ENCODE results near the gene OGFOD1. TPM values are rescaled to one million over a fixed set of nuclear protein-coding genes. Genes with fewer than 3 reads are reported as not detected.
A peak's percentile ranks its signal among the peaks of the same experiment; 100 is the strongest.

OGFOD1 gene
- polyA plus RNA-seq, 3 donors, result 8.2 to 37.9 (median 23.4) TPM

- Histone ChIP-seq H3K27me3 (ENCODE audit: control insufficient read depth in 2 of 2, insufficient read depth in 2 of 2, low read length in 2 of 2) (no peaks in the 10 kb centered on the region), H3K79me2 (ENCODE audit: insufficient read depth, low read length) (peaks cover 59% of the 10 kb centered on the region), H3K4me3 (replicated peaks in 1 of 3; ENCODE audit: low read depth in 2 of 3, low read length in 3 of 3) (no peak overlapping the region), H2AFZ (ENCODE audit: insufficient read depth, low read depth, low read length, poor library complexity, severe bottlenecking) (no peak overlapping the region), H3K27ac (ENCODE audit: low read depth in 1 of 2, low read length in 2 of 2) (no peak overlapping the region), H3K4me2 (replicated peaks; ENCODE audit: extremely low read depth, low read length, poor library complexity, severe bottlenecking) (no peak overlapping the region), H4K20me1 (ENCODE audit: insufficient read depth, low read length) (peaks cover 94% of the 10 kb centered on the region), H3K9me3 (replicated peaks in 1 of 2; ENCODE audit: control insufficient read depth in 1 of 2, insufficient read depth in 1 of 2, low read length in 2 of 2) (no peaks in the 10 kb centered on the region), H3K9ac (ENCODE audit: insufficient read depth, low read length, poor library complexity, severe bottlenecking) (no peak overlapping the region), H3K36me3 (replicated peaks in 1 of 2; ENCODE audit: control insufficient read depth in 1 of 2, insufficient read depth in 2 of 2, low read length in 2 of 2) (peaks cover 27 to 59% of the 10 kb centered on the region in 2 donors), H3K4me1 (ENCODE audit: control insufficient read depth in 1 of 2, insufficient read depth in 2 of 2, low read length in 2 of 2) (peaks cover 17 to 19% of the 10 kb centered on the region in 2 donors)
- Mint-ChIP-seq H3K4me1 (peaks cover 30% of the 10 kb centered on the region), H3K36me3 (peaks cover 52 to 61% of the 10 kb centered on the region in 2 donors), H3K9me3 (no peaks in the 10 kb centered on the region), H3K27ac (peak overlapping the region in 1 of 7 donors; percentile 56), H3K4me3 (no peak overlapping the region), H3K27me3 (ENCODE audit: low read depth in 3 of 3) (peaks cover 0 to 1% (median 1%) of the 10 kb centered on the region in 3 donors)
- intact Hi-C loops (cut with micrococcal nuclease), result no loop called here
- no peak for DNase-seq
- no peak for TF ChIP-seq CTCF (IDR thresholded peaks at IDR 0.05)
- 62% methylated on average over 3 of the region's 5 CpGs for WGBS (ENCODE audit: insufficient coverage)
These were observed 38.0 kb upstream of the OGFOD1 start for GRCh38 chr16:56413381-56413780.

GRCh38 chr16:56414366-56414765 lies 37.0 kb upstream of the OGFOD1 start:
- Histone ChIP-seq H3K4me1 (ENCODE audit: control insufficient read depth in 1 of 2, insufficient read depth in 2 of 2, low read length in 2 of 2) (peaks cover 16 to 17% of the 10 kb centered on the region in 2 donors), H3K9me3 (replicated peaks in 1 of 2; ENCODE audit: control insufficient read depth in 1 of 2, insufficient read depth in 1 of 2, low read length in 2 of 2) (no peaks in the 10 kb centered on the region), H3K79me2 (ENCODE audit: insufficient read depth, low read length) (peaks cover 69% of the 10 kb centered on the region), H3K9ac (ENCODE audit: insufficient read depth, low read length, poor library complexity, severe bottlenecking) (no peak overlapping the region), H3K36me3 (replicated peaks in 1 of 2; ENCODE audit: control insufficient read depth in 1 of 2, insufficient read depth in 2 of 2, low read length in 2 of 2) (peaks cover 18 to 49% of the 10 kb centered on the region in 2 donors), H3K27ac (ENCODE audit: low read depth in 1 of 2, low read length in 2 of 2) (peak overlapping the region in 1 of 2 donors; percentile 9), H3K4me2 (replicated peaks; ENCODE audit: extremely low read depth, low read length, poor library complexity, severe bottlenecking) (no peak overlapping the region), H3K27me3 (ENCODE audit: control insufficient read depth in 2 of 2, insufficient read depth in 2 of 2, low read length in 2 of 2) (no peaks in the 10 kb centered on the region), H4K20me1 (ENCODE audit: insufficient read depth, low read length) (peaks cover 95% of the 10 kb centered on the region), H3K4me3 (replicated peaks in 1 of 3; ENCODE audit: low read depth in 2 of 3, low read length in 3 of 3) (no peak overlapping the region), H2AFZ (ENCODE audit: insufficient read depth, low read depth, low read length, poor library complexity, severe bottlenecking) (no peak overlapping the region)
- no peak for DNase-seq
- intact Hi-C loops (cut with micrococcal nuclease), result no loop called here
- Mint-ChIP-seq H3K4me1 (peaks cover 24% of the 10 kb centered on the region), H3K9me3 (no peaks in the 10 kb centered on the region), H3K27ac (no peak overlapping the region), H3K36me3 (peaks cover 42 to 55% of the 10 kb centered on the region in 2 donors), H3K4me3 (no peak overlapping the region), H3K27me3 (ENCODE audit: low read depth in 3 of 3) (peaks cover 0 to 1% (median 1%) of the 10 kb centered on the region in 3 donors)
- TF ChIP-seq CTCF (IDR thresholded peaks at IDR 0.05), result no peak
- WGBS (ENCODE audit: insufficient coverage), result no CpG with 5 or more reads among the region's 5 CpGs

All from CD14-positive monocyte (primary cell).